ENCODE data around the gene GPR31. TPM values are rescaled to one million over a fixed set of nuclear protein-coding genes. Genes with fewer than 3 reads are reported as not detected.
A peak's percentile ranks its signal among the peaks of the same experiment; 100 is the strongest.

Gene GPR31
- total RNA-seq, 4 donors from 2014 or later, result not detected

- Histone ChIP-seq H3K4me1 (peaks cover 0 to 31% (median 15%) of the 10 kb centered on the region in 4 donors), H3K36me3 (no peaks in the 10 kb centered on the region), H3K27ac (replicated peaks in 1 of 4) (peak overlapping the region in 1 of 4 donors; percentile 40), H3K9me3 (no peaks in the 10 kb centered on the region), H3K27me3 (no peaks in the 10 kb centered on the region), H3K4me3 (no peak overlapping the region)
- intact Hi-C loops (cut with DNase I), result no loop called here
- 88% methylated on average over 8 of the region's 8 CpGs for whole genome bisulfite sequencing
- DNase-seq (ENCODE audit: extremely low spot score), result no peak
- TF ChIP-seq POLR2A (IDR thresholded peaks at IDR 0.05; ENCODE audit: low read depth), result no peak
- TF ChIP-seq POLR2AphosphoS5 (IDR thresholded peaks at IDR 0.05), result no peak
- TF ChIP-seq EP300 (IDR thresholded peaks at IDR 0.05), result no peak
- no peak for TF ChIP-seq CTCF (IDR thresholded peaks at IDR 0.05)
Measured at GRCh38 chr6:167121335-167121841, 36.4 kb downstream of the GPR31 start.

GRCh38 chr6:167120583-167120903 is 37.2 kb downstream of the GPR31 start:
- intact Hi-C loops (cut with DNase I), result no loop called here
- TF ChIP-seq CTCF (IDR thresholded peaks at IDR 0.05) (no peak), POLR2A (IDR thresholded peaks at IDR 0.05; ENCODE audit: low read depth) (no peak), POLR2AphosphoS5 (IDR thresholded peaks at IDR 0.05) (no peak), EP300 (IDR thresholded peaks at IDR 0.05) (no peak)
- peak overlapping the region; percentile 39 to 58 (median 48) for H3K27ac ChIP-seq (replicated peaks in 1 of 4)
- no peaks in the 10 kb centered on the region for H3K27me3 ChIP-seq
- DNase-seq (ENCODE audit: extremely low spot score), result no peak
- H3K36me3 ChIP-seq, result no peaks in the 10 kb centered on the region
- no peak overlapping the region for H3K4me3 ChIP-seq
- H3K4me1 ChIP-seq, result peaks cover 0 to 39% (median 23%) of the 10 kb centered on the region in 4 donors
- no peaks in the 10 kb centered on the region for H3K9me3 ChIP-seq
- WGBS, result 53% methylated on average over 1 of the region's 1 CpG

GRCh38 chr6:167119670-167120582 is 37.9 kb downstream of the GPR31 start:
- Histone ChIP-seq H3K36me3 (no peaks in the 10 kb centered on the region), H3K4me1 (peaks cover 0 to 45% (median 27%) of the 10 kb centered on the region in 4 donors), H3K4me3 (no peak overlapping the region), H3K27me3 (no peaks in the 10 kb centered on the region), H3K27ac (replicated peaks in 1 of 4) (peak overlapping the region; percentile 39 to 58 (median 48)), H3K9me3 (no peaks in the 10 kb centered on the region)
- TF ChIP-seq EP300 (IDR thresholded peaks at IDR 0.05) (no peak), POLR2AphosphoS5 (IDR thresholded peaks at IDR 0.05) (no peak), POLR2A (IDR thresholded peaks at IDR 0.05; ENCODE audit: low read depth) (no peak), CTCF (IDR thresholded peaks at IDR 0.05) (no peak)
- 79% methylated on average over 8 of the region's 8 CpGs for WGBS
- intact Hi-C loops (cut with DNase I), result no loop called here
- no peak for DNase-seq (ENCODE audit: extremely low spot score)

GRCh38 chr6:167118839-167119238 is 38.9 kb downstream of the GPR31 start:
- H3K4me3 ChIP-seq, result no peak overlapping the region
- 95% methylated on average over 10 of the region's 12 CpGs for WGBS
- intact Hi-C loops (cut with DNase I), result no loop called here
- H3K4me1 ChIP-seq, result peaks cover 0 to 50% (median 27%) of the 10 kb centered on the region in 4 donors
- H3K9me3 ChIP-seq, result no peaks in the 10 kb centered on the region
- H3K27me3 ChIP-seq, result no peaks in the 10 kb centered on the region
- DNase-seq (ENCODE audit: extremely low spot score), result no peak
- no peaks in the 10 kb centered on the region for H3K36me3 ChIP-seq
- no peak for TF ChIP-seq EP300 (IDR thresholded peaks at IDR 0.05)
- no peak for TF ChIP-seq CTCF (IDR thresholded peaks at IDR 0.05)
- no peak overlapping the region for H3K27ac ChIP-seq (replicated peaks in 1 of 4)

Data from esophagus muscularis mucosa (tissue), 4 donors.